Hippocampal formation (tissue), 2 donors: ENCODE data around the gene SRSF8.
A peak's percentile ranks its signal among the peaks of the same experiment; 100 is the strongest.

Source experiments
- DNase-seq, 2 donors: peaks; one replicate each; lab custom pipeline; 2025; lab: John Stamatoyannopoulos, UW

Gene SRSF8

DNA sequence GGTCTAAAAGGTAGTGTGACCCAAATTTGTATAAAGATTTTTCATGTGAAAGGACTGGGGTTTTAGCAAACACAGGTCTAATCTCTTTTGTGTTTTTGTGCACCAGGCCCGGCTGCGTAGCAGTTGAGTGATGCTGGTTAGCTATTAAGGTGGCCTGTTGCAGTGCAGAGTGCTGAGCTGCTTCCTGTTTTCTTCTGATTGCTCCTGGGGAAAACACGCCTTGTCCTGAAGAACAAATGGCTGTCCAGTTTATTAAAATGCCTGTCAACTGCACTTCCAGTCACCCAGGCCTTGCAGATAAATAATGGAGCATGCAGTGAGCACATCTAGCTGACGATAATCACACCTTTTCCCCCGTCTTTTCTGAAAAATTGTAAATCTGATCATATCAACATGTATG, 1.8 kb downstream of the SRSF8 start:
- peak; percentile 26 to 79 for DNase-seq

DNA sequence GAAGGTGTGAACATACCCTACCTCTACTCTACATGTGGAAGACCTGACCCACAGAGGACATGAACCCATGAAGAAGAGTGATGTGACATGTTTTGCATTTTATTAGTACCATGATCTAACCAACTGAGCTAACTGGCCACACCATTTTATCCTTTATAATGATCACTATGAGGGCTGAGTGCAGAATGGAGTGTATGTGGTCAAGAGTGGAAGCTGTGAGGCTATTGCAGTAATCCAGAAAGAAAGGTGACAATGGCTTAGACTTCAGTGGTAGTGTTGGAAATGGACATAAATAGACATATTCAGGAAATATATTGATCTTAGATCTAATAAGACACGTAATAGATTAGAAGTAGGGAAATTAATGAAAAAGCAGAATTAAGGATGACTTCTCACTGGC, 3.8 kb downstream of the SRSF8 start:
- DNase-seq: no peak

DNA sequence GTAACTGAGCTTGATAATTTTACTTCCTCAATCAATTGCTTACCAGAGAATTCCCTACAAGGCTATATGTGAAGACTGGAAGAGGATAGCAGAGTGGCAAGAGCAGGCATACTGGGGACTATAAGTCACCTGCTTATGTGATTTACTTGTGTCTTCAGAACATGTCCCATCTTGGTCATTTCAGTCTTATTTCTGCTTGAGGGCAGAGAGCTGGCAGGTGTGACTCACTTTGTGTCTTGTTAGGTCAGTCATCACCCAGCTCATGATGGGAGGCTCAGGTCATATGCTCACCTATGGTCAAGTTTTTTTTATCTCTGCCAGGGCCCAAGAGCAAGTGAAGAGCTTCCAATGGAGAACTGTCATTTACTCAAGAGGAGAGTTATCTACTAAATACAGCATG, 6.2 kb downstream of the SRSF8 start:
- no peak for DNase-seq

DNA sequence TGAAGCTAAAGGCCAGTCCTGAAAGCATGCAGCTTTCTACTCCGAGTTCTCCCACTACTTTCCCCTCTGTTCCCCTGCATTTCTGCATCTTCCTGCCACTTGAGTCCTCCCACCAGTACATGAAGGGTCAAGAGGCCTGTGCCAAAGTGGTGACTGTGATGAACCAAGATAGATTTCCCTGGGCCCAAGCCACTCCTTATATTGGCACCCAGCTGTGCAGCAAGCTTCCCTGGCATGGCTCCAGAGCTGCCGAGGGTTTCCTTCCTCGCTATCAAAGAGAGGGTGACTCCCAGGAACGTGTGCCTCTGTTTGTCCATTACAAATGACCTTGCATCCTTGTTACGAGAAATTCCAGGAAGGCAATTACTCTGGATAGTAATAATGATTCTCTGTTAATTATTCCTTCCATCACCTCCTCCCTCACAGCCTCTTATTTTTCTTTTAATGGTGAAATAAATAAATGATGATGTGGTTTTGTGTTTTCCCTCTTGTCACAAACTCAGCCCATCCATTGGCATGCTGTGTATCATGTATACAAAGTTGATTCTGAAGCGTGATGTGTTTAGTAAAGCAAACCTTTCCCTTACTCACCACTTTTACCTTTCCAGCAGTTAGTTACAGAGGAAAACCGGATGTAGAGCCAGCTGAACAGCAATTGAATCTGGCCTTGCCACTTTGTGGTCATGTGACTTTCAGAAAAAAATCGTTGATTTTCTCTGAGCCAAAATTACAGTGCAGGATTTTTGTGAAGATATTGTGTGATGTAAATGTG, 8.3 kb downstream of the SRSF8 start:
- DNase-seq: peak in 1 of 2 donors; percentile 38

DNA sequence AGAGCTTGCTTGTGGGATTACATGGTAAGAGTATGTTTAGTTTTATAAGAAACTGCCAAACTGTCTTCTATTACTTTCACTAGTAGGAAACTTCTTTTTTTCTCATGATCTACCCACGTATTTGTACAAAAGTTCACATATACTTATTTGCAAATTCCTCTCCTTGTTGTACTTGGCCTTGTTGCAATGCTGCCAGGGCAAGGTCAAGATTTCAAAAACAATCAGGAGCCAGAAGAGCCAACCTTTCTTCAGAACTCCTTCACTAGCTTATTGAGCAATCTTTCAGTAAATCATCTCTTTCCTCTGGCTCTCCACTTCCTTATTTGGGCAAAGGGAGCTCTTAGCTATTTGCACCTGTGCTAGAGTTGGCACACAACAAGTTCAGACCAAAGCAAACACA, 9.7 kb downstream of the SRSF8 start:
- DNase-seq: no peak

DNA sequence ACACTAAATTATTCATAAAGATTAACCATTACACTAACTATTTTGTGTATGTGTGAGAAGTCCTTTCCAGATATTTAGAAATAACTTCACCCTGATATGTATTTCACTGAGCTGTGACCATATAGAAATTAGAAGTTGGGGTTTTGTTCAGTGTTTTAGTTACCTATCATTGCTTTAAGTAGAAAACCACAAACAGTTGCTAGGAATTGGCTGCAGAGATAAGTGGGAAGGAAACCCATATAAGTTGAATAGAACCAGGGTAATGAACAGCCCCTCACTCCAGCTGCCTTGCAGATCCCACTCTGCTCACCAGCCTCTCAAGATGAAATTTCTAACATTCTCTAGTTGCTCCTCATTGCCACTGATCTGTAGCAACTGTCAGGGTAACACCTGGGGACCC, 10.3 kb downstream of the SRSF8 start:
- no peak for DNase-seq

DNA sequence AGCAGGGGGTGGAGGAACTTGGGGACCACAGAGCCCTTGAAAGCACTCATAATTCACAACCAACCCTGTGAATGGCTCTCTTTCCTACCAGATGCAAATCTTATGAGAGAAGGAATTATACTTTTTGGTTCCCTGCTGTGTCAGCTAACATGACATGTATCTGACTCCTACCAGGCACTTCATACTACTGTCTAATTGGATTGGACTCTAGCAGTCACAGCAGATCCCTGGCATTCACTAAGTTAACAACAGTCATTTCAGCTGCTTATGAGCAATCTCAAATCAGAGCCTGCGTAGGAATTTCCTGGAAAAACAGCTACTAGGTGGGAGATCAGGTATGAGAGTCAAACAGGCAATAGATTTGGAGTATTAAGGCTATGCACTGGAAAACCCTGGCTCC, 11.8 kb downstream of the SRSF8 start:
- no peak for DNase-seq

DNA sequence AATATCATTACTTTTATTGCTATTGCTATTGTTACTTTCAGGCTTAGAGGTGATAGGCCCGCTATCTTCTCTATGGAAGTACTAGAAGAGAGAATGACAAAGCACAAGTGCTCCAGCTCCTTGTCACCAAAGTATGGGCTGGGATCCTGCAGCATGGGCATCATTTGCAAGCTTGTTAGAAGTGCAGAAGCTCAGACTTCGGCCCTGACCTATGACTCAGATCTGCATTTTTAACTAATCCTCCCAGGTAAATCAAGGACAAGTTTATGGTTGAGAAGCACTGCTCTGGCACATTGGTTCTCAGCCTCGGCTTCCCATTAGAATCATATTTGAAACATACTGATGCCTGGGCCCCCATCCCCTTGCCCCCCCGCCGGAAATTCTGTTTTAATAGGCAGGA, 14.3 kb downstream of the SRSF8 start:
- DNase-seq: no peak

DNA sequence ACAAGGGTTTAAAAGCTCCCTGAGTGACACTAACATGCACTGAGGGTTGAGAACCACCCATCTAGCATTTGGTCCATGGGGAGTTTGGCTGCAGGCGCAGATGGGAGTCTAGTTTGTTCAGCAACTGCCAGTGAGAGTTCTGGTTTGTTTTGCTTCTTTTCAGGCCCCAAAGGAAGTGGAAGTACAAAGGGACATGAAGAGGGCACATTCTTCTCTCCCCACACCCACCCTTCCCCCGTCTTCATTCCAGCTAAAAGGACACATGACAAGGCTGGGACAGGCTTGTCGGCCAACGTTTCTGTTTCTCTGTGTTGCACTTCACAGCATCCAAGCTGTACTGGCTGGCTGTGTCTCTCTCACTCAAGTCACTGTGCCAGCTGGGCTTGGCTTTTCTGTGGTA, 14.7 kb downstream of the SRSF8 start:
- DNase-seq: peak; percentile 72 to 80

DNA sequence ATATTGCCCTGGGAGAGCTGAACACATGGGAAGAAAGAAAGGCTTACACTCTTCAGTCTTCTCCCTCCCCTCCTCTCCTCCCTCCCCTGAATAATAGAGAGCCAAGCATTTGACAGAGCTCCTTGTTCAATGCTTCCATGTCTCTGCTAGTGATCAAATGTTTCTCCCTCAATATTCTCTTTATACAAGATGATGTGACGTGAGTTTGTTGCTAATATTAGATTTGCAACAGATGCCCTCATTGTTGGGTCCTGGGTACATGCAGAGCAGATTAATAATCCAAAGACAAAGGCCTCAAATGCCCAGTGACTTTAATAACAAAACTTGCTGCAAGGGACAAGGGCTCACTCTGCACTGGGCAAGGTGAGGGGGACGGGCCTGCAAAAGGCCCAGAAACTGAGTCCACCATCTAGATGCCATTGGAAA, 15.9 kb downstream of the SRSF8 start:
- peak; percentile 73 to 97 for DNase-seq

DNA sequence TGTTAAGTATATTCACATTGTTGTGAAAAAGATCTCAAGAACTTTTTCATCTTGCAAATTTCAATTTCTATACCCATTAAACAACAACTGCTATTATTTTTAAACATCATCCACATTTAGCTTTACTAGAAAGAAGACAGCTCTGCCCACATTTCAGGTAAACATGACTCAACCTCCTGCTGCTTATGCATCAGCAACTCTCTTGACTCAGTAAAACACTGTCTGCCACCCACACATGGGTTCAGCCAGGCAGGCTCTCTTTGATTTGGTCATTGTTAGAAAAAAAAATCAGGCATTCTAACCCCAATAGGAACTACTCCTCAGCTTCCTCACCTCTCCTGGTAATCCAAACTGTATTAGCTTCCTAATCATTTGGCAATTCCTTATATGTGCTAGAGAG, 17.8 kb downstream of the SRSF8 start:
- no peak for DNase-seq

DNA sequence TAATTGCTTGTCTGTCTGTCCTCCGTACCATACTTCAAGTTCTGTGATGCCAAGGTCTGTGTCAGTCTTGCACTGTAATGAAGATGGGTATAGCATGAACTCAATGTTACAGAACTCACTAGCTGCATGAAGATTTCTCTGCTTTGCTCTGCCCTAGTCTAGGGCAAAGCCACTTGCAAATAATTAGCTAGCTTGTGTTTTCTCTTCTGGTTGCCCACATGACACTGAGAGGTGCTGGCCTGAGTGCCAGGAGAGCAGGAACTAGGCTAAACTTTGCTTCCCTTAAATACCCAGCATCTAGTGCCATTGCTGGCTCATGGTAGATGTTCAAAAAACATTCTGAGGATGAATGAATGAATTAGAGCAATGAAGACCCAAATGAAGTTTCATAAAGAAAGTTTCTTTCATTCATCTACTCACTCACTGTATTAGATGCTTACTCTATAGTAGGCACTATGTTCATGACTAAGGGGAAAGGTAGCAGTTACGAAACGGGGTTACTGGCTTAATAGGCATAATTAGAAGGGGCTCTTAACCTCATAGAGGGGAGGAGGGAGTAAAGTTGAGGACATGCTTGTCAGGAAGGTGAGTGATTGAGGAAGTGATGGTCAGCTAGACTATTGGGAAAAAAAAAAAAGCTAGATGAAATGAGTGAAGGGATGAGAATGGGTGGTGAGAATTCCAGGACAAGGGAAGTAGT, 18.5 kb downstream of the SRSF8 start:
- DNase-seq: no peak

DNA sequence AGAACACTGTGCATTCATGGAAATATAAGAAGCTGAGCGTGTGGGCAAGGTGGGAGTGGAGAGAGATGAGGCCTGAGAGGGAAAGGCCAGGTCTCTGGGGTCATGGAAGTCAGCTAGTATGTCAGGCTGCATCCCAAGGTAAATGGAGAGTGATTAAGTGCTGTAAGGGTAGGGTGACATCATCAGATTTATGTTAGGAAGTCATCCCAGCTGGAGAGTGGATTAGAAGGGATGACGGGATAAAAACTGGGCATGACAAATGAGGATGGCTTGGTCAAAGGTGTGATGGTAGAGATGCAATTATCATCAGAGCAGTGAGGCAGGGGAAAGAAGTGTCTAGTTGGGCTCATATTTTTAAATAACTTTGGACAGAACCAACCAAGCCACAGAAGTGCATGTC, 19.4 kb downstream of the SRSF8 start:
- DNase-seq: no peak

DNA sequence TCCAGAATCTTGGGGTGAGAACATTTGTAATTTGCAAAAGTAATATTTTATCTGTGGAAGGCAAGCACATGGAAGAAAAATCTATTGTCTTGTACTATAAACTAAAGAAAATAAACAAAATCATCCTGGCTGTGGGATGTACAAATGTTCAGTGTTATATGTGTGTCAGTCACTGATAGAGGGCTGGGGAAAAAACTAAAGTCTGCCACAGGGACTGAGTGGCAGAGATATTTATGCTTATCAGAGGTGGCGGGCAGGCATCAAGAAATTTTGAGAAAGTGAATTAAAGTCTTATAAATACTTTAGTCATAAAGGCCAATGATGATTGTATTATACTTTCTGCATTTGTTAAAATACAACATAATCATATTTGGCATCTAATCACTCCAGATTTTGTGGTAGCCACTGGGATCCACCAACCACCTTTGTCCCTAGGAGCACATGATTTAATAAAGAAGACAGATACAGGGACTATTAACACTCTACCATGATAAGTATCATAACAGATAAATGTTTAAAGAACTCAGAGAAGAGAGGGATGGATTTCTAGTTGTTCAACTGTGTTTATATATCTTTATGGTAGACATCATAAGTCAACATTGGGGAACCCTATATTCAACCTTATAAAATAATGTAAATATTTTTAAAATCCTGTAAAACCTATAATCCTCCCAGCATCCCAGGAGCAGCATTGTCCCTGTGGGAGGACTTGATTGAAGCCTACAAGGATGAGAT, 20.3 kb downstream of the SRSF8 start:
- no peak for DNase-seq

DNA sequence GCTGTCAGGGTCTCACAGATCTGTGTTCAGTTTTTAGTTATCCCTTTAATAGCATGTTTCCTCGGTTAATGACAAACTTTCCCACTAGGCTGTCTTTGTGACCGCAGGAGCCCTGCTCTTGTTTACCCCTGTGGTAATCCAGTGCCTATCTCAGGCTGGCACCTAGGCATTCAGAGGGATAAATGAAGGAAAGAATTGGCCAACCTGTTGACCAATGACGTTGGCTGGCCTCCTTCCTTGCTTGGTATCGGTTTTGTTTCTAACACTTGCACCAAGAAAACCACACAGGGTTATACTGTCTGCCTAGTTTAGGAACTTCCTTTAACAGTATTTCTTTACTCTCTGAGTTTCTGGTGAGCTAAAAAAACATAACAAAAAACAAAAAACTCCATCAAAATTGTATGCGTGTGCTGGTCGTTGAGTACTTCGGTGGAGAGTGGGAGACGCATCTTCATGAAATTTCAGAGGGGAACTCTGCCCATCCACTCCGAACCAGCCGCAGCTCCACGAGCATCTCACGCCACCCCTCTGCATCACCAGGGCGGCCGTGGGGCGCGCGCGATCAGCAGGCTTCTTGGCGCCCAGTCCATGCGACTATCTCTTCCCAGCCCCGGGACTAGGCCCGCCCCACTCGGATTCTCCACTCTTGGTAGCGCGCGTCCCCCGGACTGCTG, 22.4 kb downstream of the SRSF8 start:
- DNase-seq: peak in 1 of 2 donors; percentile 47

DNA sequence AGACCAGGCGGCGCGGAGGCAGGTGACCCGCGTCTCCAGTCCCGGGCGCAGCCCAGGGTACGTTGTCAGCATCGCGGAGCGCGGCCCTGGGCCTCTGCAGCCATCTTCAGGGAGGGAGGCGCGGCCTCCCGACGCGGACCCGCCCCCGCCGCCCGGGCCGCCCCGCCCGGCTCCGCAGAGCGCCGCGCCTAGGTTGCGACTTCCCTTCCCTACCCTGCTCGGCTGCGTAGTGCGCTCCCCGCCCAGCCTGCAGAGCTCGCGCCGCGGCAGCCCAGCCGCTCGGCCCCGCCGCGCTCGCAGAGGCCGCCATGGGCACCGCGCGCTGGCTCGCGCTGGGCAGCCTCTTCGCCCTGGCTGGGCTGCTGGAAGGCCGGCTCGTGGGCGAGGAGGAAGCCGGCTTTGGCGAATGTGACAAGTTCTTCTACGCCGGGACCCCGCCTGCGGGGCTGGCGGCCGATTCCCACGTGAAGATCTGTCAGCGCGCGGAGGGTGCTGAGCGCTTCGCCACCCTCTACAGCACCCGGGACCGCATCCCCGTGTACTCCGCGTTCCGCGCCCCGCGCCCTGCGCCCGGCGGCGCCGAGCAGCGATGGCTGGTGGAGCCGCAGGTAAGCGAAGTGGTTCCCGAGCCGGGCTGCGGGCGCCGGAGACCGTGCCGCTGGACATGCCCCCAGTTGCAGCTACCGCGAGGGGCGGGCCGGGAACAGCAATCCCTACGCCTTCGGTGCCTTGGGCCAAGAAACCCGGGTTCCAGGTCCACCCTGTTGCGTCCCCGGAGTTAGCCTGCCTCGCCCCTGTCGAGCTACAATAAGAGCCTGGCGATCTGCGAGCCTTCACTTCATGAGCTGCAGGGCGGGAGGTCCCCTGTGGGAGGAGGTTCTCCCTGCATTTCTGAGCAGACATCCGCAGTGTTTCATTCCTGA, 23.2 kb downstream of the SRSF8 start, which contains the start of gene ENDOD1:
TSS of gene ENDOD1 (plus strand) at position 227 of the 923 bp plus-strand sequence. CDS start at position 309, 82 bp downstream.
- DNase-seq: peak; percentile 85 to 87

DNA sequence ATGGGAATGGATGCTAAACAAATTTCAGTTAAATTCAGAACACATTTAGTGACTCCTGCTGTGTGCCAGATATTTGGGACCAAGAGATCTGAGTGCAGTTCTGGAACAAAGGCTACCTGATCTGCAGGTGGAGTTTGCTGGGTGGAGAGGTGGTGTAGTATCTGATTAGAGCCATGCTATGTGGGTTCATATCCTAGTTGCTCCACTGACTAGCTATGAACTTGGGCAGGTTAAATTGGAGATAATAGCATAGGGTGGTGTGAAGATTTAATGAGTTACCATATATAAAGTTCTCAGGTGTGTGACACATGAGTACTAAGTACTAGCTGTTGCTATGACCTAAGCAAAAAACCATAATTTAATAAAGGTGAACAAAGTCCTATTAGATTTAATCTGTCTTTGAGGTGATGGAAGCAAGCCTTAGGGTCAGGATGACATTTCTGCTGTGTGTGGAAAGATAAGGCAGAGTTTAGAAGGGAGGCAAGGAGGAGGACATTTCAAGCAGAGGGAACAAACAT, 25.0 kb downstream of the SRSF8 start:
- DNase-seq: no peak

DNA sequence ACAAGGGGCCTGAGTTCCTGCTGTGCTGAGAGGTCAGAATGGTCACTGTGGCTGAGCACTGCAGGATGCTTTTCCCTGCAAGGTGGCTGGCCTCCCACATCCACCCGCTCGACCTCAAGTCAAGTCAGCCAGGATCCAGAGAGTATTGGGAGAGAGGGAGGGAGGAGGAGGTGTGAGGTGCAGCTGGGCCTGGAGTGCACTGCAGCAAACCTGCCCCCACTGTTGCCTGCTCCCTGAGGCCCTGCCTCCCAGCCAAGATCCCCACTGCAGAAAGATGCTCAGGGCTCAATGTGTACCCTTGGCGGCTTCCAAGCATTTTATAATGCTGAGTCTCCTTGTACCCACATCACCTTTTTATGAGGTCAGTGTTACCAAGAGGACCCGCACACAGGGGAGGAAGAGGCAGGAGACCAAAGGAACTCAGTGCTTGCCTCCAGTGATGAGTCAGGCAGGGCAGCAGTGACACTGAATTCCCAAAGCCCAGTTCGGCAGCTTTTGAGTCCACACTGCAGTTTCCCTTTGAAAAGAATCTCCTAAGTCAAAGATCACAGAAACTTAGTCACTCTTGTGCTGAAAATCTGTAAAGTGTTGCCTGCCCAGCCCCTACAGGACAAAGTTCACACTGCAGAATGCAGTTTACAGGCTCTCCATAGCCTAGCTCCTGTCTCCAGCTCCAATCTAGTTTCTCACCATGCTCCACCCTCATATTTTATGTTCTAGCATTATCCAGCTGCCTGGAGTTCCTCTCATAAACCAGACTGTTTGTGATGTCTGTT, 26.0 kb downstream of the SRSF8 start:
- no peak for DNase-seq

DNA sequence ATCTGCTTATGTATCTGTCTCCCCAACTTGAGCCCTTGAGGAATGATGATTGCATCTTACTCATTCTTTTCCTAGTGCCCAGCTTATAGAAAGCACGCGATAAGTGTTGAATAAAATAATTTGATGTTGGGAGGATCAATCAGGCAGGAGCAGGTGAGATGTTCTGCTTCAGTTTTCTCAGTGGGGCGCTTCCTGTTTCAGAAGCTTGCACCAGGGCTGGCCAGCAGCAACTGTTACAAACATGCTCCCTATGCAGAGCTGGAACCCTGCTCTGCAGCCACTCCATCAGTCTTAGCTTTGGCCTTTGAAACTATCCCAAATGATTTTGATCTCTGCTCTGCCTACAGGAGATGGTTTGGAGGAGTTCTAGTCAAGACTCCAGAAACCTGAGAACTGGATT, 26.8 kb downstream of the SRSF8 start:
- no peak for DNase-seq
